ENCODE data around the gene REV3L. TPM values are rescaled to one million over a fixed set of nuclear protein-coding genes. Genes with fewer than 3 reads are reported as not detected.

Gene REV3L
- total and polyA plus RNA-seq, 9 of the 15 experiments (the other 6 are each of a cell fraction or from before 2014, with no cell fraction given), result 5.5 to 24.4 (median 14.4) TPM

DNA sequence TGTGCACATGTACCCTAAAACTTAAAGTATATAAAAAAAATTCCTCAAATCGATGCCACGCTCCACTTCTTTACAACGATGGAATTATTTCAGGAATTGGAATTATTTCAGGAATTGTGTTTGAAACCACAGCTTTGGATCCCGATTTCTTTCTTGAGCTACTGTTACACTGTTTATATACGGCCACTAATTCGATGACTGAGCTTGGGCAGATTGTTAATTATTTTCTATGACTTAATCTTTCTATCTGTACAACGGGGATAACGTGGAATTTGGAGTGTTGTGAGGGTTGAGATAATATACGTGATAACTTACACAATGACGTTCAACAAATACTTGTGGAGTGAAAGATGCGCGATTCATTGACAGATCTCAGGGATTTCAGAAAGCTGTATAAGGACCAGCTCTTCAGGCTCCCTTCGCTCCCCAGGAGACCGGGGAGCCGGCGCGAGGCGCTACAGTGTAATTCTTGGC is 224.4 kb downstream of the REV3L start (continued):
- TF ChIP-seq E2F4 (CRISPR knock-in tag; IDR thresholded peaks at IDR 0.05; ENCODE audit: low read depth), result no peak
- TF ChIP-seq GATA2 (CRISPR knock-in tag; IDR thresholded peaks at IDR 0.05), result 0 out of 2 replicates have a peak, but pooled peaks have one; percentile 47
- TF ChIP-seq, protein P1, sequence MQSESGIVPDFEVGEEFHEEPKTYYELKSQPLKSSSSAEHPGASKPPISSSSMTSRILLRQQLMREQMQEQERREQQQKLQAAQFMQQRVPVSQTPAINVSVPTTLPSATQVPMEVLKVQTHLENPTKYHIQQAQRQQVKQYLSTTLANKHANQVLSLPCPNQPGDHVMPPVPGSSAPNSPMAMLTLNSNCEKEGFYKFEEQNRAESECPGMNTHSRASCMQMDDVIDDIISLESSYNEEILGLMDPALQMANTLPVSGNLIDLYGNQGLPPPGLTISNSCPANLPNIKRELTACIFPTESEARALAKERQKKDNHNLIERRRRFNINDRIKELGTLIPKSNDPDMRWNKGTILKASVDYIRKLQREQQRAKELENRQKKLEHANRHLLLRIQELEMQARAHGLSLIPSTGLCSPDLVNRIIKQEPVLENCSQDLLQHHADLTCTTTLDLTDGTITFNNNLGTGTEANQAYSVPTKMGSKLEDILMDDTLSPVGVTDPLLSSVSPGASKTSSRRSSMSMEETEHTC (IDR thresholded peaks at IDR 0.05), result no peak
- 0 out of 4 replicates have a peak, but pooled peaks of 1 of the 2 experiments have one; percentile 76 for TF ChIP-seq NONO (IDR thresholded peaks at IDR 0.05; ENCODE audit: low read depth in 2 of 2, low read length in 1 of 2)
- no peak for TF ChIP-seq ZNF830 (CRISPR knock-in tag; IDR thresholded peaks at IDR 0.05)
- TF ChIP-seq SETDB1 (IDR thresholded peaks at IDR 0.05; ENCODE audit: low read length), result no peak
- no peak for TF ChIP-seq ZNF143 (CRISPR knock-in tag; IDR thresholded peaks at IDR 0.05)
- TF ChIP-seq MCM7 (IDR thresholded peaks at IDR 0.05), result no peak
- TF ChIP-seq COPS2 (conservative IDR thresholded peaks at IDR 0.05), result no peak
- TF ChIP-seq RFX5 (IDR thresholded peaks at IDR 0.05; ENCODE audit: low read depth, low read length), result no peak
- TF ChIP-seq CBFA2T2 (conservative IDR thresholded peaks at IDR 0.05), result no peak
- TF ChIP-seq, protein P2, sequence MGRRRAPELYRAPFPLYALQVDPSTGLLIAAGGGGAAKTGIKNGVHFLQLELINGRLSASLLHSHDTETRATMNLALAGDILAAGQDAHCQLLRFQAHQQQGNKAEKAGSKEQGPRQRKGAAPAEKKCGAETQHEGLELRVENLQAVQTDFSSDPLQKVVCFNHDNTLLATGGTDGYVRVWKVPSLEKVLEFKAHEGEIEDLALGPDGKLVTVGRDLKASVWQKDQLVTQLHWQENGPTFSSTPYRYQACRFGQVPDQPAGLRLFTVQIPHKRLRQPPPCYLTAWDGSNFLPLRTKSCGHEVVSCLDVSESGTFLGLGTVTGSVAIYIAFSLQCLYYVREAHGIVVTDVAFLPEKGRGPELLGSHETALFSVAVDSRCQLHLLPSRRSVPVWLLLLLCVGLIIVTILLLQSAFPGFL (CRISPR knock-in tag; IDR thresholded peaks at IDR 0.05), result no peak
- TF ChIP-seq, protein P3, sequence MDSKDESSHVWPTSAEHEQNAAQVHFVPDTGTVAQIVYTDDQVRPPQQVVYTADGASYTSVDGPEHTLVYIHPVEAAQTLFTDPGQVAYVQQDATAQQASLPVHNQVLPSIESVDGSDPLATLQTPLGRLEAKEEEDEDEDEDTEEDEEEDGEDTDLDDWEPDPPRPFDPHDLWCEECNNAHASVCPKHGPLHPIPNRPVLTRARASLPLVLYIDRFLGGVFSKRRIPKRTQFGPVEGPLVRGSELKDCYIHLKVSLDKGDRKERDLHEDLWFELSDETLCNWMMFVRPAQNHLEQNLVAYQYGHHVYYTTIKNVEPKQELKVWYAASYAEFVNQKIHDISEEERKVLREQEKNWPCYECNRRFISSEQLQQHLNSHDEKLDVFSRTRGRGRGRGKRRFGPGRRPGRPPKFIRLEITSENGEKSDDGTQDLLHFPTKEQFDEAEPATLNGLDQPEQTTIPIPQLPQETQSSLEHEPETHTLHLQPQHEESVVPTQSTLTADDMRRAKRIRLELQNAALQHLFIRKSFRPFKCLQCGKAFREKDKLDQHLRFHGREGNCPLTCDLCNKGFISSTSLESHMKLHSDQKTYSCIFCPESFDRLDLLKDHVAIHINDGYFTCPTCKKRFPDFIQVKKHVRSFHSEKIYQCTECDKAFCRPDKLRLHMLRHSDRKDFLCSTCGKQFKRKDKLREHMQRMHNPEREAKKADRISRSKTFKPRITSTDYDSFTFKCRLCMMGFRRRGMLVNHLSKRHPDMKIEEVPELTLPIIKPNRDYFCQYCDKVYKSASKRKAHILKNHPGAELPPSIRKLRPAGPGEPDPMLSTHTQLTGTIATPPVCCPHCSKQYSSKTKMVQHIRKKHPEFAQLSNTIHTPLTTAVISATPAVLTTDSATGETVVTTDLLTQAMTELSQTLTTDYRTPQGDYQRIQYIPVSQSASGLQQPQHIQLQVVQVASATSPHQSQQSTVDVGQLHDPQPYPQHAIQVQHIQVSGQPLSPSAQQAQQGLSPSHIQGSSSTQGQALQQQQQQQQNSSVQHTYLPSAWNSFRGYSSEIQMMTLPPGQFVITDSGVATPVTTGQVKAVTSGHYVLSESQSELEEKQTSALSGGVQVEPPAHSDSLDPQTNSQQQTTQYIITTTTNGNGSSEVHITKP (IDR thresholded peaks at IDR 0.05; ENCODE audit: partially characterized antibody), result peak; percentile 99
- TF ChIP-seq, protein P4, sequence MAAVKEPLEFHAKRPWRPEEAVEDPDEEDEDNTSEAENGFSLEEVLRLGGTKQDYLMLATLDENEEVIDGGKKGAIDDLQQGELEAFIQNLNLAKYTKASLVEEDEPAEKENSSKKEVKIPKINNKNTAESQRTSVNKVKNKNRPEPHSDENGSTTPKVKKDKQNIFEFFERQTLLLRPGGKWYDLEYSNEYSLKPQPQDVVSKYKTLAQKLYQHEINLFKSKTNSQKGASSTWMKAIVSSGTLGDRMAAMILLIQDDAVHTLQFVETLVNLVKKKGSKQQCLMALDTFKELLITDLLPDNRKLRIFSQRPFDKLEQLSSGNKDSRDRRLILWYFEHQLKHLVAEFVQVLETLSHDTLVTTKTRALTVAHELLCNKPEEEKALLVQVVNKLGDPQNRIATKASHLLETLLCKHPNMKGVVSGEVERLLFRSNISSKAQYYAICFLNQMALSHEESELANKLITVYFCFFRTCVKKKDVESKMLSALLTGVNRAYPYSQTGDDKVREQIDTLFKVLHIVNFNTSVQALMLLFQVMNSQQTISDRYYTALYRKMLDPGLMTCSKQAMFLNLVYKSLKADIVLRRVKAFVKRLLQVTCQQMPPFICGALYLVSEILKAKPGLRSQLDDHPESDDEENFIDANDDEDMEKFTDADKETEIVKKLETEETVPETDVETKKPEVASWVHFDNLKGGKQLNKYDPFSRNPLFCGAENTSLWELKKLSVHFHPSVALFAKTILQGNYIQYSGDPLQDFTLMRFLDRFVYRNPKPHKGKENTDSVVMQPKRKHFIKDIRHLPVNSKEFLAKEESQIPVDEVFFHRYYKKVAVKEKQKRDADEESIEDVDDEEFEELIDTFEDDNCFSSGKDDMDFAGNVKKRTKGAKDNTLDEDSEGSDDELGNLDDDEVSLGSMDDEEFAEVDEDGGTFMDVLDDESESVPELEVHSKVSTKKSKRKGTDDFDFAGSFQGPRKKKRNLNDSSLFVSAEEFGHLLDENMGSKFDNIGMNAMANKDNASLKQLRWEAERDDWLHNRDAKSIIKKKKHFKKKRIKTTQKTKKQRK (IDR thresholded peaks at IDR 0.05; ENCODE audit: borderline replicate concordance, low read depth, low read length), result no peak
- TF ChIP-seq XRCC5 (IDR thresholded peaks at IDR 0.05; ENCODE audit: low read depth, low read length), result no peak
- no peak for TF ChIP-seq MCM3 (IDR thresholded peaks at IDR 0.05)
- no peak for TF ChIP-seq BACH1 (tag; IDR thresholded peaks at IDR 0.05)
- TF ChIP-seq ZKSCAN3 (CRISPR knock-in tag; IDR thresholded peaks at IDR 0.05), result no peak
